ENCODE data around the gene RACK1.
"Not testable (repeated sequence)": the region's sequence is repeated elsewhere in the genome, so short reads cannot be mapped to it uniquely, and the experiment has no call there.

The RACK1 gene

DNA sequence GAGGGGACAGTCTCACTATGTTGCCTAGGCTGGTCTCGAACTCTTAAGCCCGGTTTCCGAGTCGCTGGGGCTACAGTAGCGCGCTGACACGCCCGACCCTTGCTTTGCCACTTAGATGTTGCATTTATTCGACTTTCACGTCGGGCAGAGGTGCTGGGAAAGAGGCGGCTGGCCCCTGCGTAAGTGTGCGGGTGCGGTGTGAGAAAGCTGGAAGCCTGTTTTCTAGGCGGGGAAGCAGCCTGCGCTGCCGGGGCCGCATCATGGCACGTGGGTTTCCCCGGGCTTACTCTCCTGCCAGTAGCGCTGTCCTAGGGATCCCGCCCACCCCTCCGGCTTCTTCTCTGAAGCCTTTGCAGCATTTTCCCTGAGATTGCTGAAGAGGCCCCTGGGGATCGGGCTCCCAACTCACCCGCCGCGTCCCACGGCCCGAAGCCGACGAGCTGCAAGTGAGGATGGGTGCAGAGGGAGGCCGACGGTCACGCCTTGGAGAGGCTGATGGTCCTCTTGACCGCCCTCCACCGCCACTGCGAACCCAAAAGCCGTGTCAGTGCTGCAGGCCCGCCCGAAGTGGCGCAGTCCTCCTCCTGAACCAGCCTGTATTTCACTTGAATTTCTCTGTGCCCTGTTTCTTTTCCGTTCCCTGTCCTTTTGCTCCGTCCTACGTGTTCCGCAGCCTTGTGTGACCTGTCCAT, 26.4 kb downstream of the RACK1 start:
- H3K4me3 ChIP-seq (ENCODE audit: low read depth, low read length) = peak overlapping the region; percentile 35

DNA sequence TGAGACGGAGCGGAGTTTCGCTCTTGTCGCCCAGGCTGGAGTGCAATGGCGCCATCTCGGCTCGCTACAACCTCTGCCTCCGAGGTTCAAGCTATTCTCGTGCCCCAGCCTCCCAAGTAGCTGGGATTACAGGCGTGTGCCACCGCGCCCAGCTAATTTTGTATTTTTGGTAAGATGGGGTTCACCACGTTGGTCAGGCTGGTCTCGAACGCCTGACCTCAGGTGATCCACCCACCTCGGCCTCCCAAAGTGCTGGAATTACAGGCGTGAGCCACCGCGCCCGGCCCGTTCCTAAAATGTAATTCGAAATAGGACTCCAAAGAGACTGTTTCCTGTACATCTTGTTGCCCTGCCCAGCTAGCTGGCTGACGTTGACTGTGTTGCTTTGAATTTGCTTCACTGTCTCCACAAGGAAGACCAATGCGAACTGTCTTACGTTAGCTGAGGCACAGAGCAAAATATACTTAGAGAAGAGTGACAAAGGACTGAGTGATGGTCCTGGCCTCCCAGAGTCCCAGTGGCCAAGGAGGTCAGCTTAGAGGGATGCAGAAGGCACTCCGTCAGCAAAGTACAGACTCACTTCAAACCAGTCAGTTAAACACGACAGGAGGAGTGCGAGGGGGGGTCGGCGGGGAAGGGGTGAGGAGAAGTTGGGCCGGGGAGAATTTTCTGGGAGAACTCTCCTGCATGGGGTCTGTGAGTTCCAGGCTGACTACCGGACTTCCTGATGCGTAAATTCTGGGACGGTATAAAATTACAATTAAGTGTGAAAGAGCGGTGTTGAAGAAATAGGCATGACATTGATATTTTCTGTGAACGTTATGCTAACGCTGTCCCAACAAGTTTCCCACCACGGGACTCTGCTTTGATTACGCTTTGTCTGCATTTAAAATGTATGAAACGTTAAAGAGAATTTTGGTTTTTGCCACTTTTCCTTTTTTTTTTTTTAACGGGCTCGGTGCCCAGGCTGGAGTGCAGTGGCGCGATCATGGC, 27.4 kb downstream of the RACK1 start:
- peak overlapping the region; percentile 24 for H3K4me3 ChIP-seq (ENCODE audit: low read depth, low read length)

- not testable (repeated sequence) for H3K4me3 ChIP-seq (ENCODE audit: low read depth, low read length)
Measured at GRCh38 chr5:181214249-181214648, 29.5 kb downstream of the RACK1 start.

DNA sequence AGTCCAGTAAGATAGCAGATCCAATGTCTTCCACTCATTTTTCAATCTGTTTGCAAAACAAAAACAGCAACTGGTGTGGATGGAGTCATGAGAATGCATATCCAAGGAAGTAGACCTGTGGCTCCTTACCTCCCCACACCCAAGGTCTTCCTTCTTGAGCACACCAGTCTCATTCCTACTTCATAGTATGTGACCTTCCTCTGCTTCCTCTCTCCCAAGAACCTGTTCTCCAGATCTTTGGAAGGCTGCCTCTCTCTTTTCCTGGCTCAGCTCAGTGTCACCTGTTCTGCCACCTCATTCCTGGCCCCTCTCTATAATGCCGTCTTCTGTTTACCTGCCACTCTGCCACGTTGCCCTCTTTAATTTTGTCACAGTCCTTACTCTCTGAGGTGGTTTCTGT, 30.8 kb downstream of the RACK1 start:
- H3K4me3 ChIP-seq (ENCODE audit: low read depth, low read length) = no peak overlapping the region

- no peak overlapping the region for H3K4me3 ChIP-seq (ENCODE audit: low read depth, low read length)
Measured at GRCh38 chr5:181212080-181212479, 31.6 kb downstream of the RACK1 start.

- H3K4me3 ChIP-seq (ENCODE audit: low read depth, low read length) = no peak overlapping the region
Measured at GRCh38 chr5:181211208-181211607, 32.5 kb downstream of the RACK1 start.

GRCh38 chr5:181210698-181211097, 33.0 kb downstream of the RACK1 start:
- H3K4me3 ChIP-seq (ENCODE audit: low read depth, low read length) = not testable (repeated sequence)

DNA sequence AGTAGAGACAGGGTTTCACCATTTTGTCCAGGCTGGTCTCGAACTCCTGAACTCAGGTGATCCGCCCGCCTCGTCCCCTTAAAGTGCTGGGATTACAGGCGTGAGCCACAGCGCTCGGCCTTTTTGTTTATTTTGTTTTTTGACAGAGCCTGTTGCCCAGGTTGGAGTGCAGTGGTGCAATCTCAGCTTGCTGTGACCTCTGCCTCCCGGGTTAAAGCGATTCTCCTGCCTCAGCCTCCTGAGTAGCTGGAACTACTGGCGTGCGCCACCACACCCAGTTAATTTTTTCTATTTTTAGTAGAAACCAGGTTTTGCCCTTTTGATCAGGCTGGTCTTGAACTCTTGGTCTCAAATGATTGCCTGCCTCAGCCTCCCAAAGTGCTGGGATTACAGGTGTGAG, 33.6 kb downstream of the RACK1 start:
- H3K4me3 ChIP-seq (ENCODE audit: low read depth, low read length) = not testable (repeated sequence)

GRCh38 chr5:181209006-181209405, 34.7 kb downstream of the RACK1 start:
- not testable (repeated sequence) for H3K4me3 ChIP-seq (ENCODE audit: low read depth, low read length)

DNA sequence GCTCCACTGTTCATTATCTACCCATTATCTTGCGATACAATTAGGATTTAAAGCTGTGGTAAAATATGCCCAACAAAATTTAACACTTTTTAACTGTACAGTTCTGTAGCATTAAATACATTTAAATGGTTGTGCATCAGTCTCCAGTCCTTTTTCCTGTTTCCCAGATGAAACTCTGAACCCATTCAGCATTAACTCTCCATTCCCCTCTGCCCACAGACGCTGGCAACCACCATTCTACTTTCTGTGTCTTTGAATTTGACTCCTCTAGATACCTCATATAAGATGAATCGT, 35.8 kb downstream of the RACK1 start:
- H3K4me3 ChIP-seq (ENCODE audit: low read depth, low read length) = no peak overlapping the region

- peak overlapping the region; percentile 77 for H3K4me3 ChIP-seq (ENCODE audit: low read depth, low read length)
Measured at GRCh38 chr5:181207214-181207959, 36.3 kb downstream of the RACK1 start.

DNA sequence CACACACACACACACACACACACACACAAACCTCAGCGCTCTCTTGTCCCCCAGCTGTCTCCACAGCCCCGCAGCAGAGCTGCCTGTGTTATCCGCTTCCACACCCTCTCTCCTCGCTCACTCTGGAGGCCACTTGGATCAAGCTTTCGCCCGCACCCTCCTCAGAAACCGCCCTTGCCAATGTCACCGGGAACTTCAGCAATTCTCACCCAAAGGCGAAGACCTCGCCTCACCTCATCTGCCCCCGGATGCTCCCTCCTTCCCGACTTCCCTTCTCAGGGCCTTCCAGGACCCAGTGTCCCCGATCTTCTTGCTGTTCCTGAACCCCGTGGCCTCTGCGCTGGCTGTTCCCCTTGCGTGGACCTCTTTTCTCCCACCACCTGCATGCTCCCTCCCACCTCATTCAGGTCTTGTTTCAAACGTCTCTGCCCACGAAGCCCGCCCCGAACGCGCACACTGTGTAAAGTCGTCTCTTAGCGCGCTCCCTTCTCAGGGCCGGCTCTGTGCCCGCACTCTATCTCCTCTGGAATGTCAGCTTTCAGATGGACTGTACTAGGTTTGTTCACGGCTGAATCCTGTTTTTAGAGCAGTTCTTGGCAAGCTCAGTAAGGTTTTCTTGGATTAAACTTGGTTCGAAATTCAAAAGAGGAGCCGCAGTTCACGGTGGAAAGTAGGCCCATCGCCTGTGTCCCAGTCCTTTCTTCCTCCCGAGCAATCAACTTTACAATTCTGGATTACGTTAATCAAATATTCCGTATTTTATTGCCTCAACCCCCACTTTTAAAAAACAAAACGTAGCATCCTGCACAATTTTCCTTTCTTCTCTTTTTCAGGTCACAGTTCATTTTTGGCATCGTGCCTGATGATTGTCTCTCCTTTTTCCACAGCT, 37.7 kb downstream of the RACK1 start:
- peak overlapping the region; percentile 62 for H3K4me3 ChIP-seq (ENCODE audit: low read depth, low read length)

GRCh38 chr5:181204826-181205760, 38.6 kb downstream of the RACK1 start, which contains the start of gene TRIM7:
Gene TRIM7 (minus strand): TSS chr5:181205196. CDS start chr5:181205110, 86 bp downstream.
- peak within 1 kb of the TSS; percentile 62 for H3K4me3 ChIP-seq (ENCODE audit: low read depth, low read length)

- peak overlapping the region; percentile 36 for H3K4me3 ChIP-seq (ENCODE audit: low read depth, low read length)
Measured at GRCh38 chr5:181204113-181204825, 39.4 kb downstream of the RACK1 start.

DNA sequence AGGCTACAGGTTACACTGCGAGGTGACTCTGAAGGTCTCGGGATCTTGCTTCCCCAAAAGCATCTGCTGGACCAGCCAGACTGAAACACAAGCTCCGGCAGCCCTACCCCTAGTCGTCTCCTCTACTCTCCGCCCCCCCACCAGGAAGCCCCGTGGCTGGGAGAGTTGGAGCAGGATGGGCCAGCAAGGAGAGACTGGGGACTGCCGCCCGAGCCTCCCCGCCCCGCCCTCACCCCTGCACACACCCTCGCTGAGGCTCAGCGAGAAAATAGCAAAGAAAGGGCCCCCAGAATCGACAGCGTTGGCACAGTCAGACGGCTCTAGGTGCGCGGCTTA, 40.0 kb downstream of the RACK1 start:
- peak overlapping the region; percentile 36 for H3K4me3 ChIP-seq (ENCODE audit: low read depth, low read length)

DNA sequence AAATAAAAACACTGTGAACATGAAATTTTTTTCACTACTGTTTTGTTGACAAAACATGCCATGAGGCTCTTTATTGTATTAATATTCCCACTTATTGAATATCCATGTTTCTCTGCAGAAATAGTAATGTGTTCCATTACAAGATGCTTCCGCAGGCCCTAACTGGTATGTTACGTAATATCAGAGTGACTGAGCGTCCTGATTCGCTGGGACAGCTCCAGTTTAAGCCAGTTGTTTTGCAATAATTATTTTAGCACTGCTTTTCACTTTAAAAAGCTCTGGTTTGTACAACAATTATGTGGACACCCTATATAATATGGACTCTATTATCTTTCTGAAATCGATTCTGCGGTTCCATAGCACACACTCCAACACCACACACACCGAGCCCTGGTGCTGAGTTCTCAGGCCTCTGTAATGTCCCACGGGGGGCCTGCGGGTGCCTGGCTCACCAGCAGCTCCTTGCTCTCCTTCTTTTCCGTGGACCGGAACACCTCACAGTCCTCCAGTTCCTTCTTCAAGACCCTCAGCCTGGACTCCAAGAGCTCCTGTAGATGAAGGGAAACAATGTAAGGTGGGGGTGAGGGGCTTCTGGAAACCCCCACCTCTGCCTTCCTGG, 40.5 kb downstream of the RACK1 start:
- no peak overlapping the region for H3K4me3 ChIP-seq (ENCODE audit: low read depth, low read length)

GRCh38 chr5:181200816-181201215, 42.9 kb downstream of the RACK1 start:
- no peak overlapping the region for H3K4me3 ChIP-seq (ENCODE audit: low read depth, low read length)

GRCh38 chr5:181199881-181200638, 43.6 kb downstream of the RACK1 start:
- no peak overlapping the region for H3K4me3 ChIP-seq (ENCODE audit: low read depth, low read length)

All from iPS-11a (cell line).